GM18858 (cell line): ENCODE measurements around the gene TWIST2.

Source experiments
- ATAC-seq: cut with Tn5 transposase; IDR thresholded peaks from one replicate; pipeline ENCODE4 v1.9.1; 2021; ENCODE audit not compliant: unreplicated experiment

TWIST2 gene

GRCh38 chr2:238835726-238836301 is 12.1 kb upstream of the TWIST2 start:
- no peak for ATAC-seq

- ATAC-seq = no peak
These were observed 9.0 kb upstream of the TWIST2 start for GRCh38 chr2:238838786-238839327.

- no peak for ATAC-seq
These were observed 8.5 kb upstream of the TWIST2 start for GRCh38 chr2:238839428-238839827.

GRCh38 chr2:238841542-238842164 is 6.2 kb upstream of the TWIST2 start:
- no peak for ATAC-seq

GRCh38 chr2:238843476-238843875 is 4.4 kb upstream of the TWIST2 start:
- ATAC-seq = no peak

GRCh38 chr2:238845583-238846377 is 2.1 kb upstream of the TWIST2 start:
- ATAC-seq = no peak

- no peak for ATAC-seq
These were observed 1.6 kb upstream of the TWIST2 start for GRCh38 chr2:238846378-238846627.

- ATAC-seq = no peak
These were observed 1.1 kb upstream of the TWIST2 start for GRCh38 chr2:238846628-238847418.

- ATAC-seq = no peak
These were observed 475 bp upstream of the TWIST2 start for GRCh38 chr2:238847419-238847801.

GRCh38 chr2:238848691-238848975 is 748 bp downstream of the TWIST2 start:
- no peak for ATAC-seq

GRCh38 chr2:238848976-238849853 is 1.3 kb downstream of the TWIST2 start:
- no peak for ATAC-seq

GRCh38 chr2:238850091-238850490 is 2.2 kb downstream of the TWIST2 start:
- no peak for ATAC-seq

- ATAC-seq = no peak
These were observed 3.1 kb downstream of the TWIST2 start for GRCh38 chr2:238851026-238851425.

- no peak for ATAC-seq
These were observed 3.9 kb downstream of the TWIST2 start for GRCh38 chr2:238851761-238852160.

GRCh38 chr2:238852206-238852869 is 4.5 kb downstream of the TWIST2 start:
- no peak for ATAC-seq

- ATAC-seq = no peak
These were observed 5.3 kb downstream of the TWIST2 start for GRCh38 chr2:238853218-238853617.

- no peak for ATAC-seq
These were observed 5.8 kb downstream of the TWIST2 start for GRCh38 chr2:238853721-238854120.

- ATAC-seq = no peak
These were observed 6.4 kb downstream of the TWIST2 start for GRCh38 chr2:238854246-238854645.

GRCh38 chr2:238854699-238855229 is 6.9 kb downstream of the TWIST2 start:
- ATAC-seq = no peak

- ATAC-seq = no peak
These were observed 7.4 kb downstream of the TWIST2 start for GRCh38 chr2:238855299-238855698.
